BLaER1 (cell line): ENCODE measurements around the gene VEGFB.

Experiments
- H3K27ac ChIP-seq: shearing (Covaris generic); formaldehyde crosslinking; 2 replicates; pipeline ENCODE4 v1.8.1; 2022
- H3K27me3 ChIP-seq: shearing (Covaris generic); formaldehyde crosslinking; 2 replicates; pipeline ENCODE4 v1.8.1; 2022
- H3K36me3 ChIP-seq: shearing (Covaris generic); formaldehyde crosslinking; 2 replicates; pipeline ENCODE4 v1.8.1; 2022
- H3K4me1 ChIP-seq: shearing (Covaris generic); formaldehyde crosslinking; 2 replicates; pipeline ENCODE4 v1.8.1; 2022
- H3K4me2 ChIP-seq: shearing (Covaris generic); formaldehyde crosslinking; 2 replicates; pipeline ENCODE4 v1.8.1; 2022
- H3K4me3 ChIP-seq: shearing (Covaris generic); formaldehyde crosslinking; 2 replicates; pipeline ENCODE4 v1.8.1; 2022
- H3K9ac ChIP-seq: shearing (Covaris generic); formaldehyde crosslinking; 2 replicates; pipeline ENCODE4 v1.8.1; 2022
- H3K9me3 ChIP-seq: shearing (Covaris generic); formaldehyde crosslinking; 2 replicates; pipeline ENCODE4 v1.8.1; 2022
- H4K20me1 ChIP-seq: shearing (Covaris generic); formaldehyde crosslinking; 2 replicates; pipeline ENCODE4 v1.8.1; 2022
- Cebpa-rat ChIP-seq: shearing (Covaris generic); IDR thresholded peaks from 2 replicates; pipeline ENCODE4 v1.8.1; 2022

Gene VEGFB

DNA sequence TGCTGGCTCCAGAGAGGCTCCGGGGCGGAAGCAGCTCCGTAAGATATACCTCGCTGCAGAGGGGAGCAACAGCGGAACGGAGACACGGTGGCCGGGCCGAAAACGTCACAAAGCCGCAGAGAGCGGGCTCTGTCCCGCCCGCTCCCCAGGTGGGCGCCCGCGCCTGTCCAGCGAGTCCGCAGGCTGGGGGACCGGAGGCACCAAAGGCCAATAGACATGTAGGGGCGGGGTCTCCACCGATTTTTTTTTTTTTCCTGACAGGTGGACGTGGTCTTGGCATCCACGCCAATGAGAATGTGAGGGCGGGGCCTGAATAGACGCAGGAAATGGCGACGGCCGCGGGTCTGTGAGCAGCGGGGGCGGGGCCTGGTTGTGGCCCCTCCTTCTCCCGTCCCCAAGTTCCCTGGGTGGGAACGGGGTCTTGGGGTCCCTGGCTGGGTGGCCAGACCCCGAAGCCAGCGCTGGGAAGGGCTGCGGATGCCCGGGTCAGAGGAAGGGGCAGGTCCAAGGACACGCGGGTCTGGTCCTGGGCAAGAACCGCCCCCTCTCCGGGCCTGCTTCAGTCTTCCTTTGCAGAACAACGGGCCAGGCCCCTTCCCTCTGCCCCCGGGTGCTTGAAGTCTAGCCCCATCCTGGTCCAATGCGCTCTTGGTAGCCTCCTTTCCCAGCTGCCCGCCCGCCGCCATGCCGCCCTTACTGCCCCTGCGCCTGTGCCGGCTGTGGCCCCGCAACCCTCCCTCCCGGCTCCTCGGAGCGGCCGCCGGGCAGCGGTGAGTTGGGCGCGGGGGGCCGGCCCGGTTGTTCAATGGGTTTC is 4.0 kb upstream of the VEGFB start, which contains the start of gene DNAJC4:
DNAJC4 (plus strand) TSS at position 378 of the 814 bp plus-strand sequence; CDS start at position 685, 307 bp downstream.
- peaks cover 6% of the 10 kb centered on the region for H4K20me1 ChIP-seq
- no peaks in the 10 kb centered on the region for H3K36me3 ChIP-seq
- H3K9me3 ChIP-seq, result no peaks in the 10 kb centered on the region
- H3K9ac ChIP-seq, result peak within 1 kb of the TSS; percentile 81
- no peaks in the 10 kb centered on the region for H3K27me3 ChIP-seq
- H3K4me1 ChIP-seq, result peaks cover 75% of the 10 kb centered on the region
- H3K27ac ChIP-seq, result peak within 1 kb of the TSS; percentile 87
- no peak for TF ChIP-seq Cebpa-rat
- peak within 1 kb of the TSS; percentile 99 for H3K4me2 ChIP-seq
- H3K4me3 ChIP-seq, result peak within 1 kb of the TSS; percentile 77

DNA sequence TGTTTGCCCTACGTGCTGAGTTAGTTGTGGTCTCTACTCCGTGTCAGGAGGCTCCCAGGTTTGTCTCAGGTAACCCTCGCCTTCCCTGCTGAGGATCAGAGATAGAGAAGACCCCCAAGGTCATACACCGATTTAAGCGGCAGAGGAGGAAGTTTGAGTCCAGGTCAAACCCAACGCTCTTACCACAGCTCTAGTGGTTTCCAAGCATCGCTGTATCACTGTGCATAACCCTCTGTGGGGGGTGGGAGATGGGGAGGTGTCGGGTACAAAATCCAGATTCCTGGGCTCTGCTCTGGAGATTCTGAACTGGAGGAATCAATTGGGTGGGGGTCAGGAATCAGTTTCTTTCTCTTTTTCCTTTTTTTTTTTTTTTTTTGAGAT is 3.4 kb upstream of the VEGFB start:
- Histone ChIP-seq H3K9me3 (no peaks in the 10 kb centered on the region), H3K4me2 (peak overlapping the region; percentile 99), H3K36me3 (no peaks in the 10 kb centered on the region), H4K20me1 (peaks cover 10% of the 10 kb centered on the region), H3K27ac (peak overlapping the region; percentile 87), H3K9ac (peak overlapping the region; percentile 81), H3K4me3 (peak overlapping the region; percentile 77), H3K4me1 (peaks cover 77% of the 10 kb centered on the region), H3K27me3 (no peaks in the 10 kb centered on the region)
- TF ChIP-seq Cebpa-rat, result no peak

DNA sequence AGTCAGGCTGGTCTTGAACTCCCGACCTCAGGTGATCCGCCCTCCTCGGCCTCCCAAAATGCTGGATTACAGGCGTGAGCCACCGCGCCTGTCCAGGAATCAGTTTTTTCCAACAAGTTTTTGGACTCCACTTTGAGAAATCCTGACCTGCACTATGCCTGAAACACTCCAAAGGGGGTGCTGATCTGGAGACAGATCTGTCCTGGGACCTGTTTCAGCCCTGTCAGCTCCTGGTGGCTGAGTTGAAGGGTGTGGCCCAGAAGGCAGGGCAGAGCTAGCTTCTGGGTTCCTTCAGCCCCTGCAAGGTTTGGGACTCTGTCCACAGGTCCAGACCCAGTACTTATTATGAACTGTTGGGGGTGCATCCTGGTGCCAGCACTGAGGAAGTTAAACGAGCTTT is 2.8 kb upstream of the VEGFB start:
- no peaks in the 10 kb centered on the region for H3K27me3 ChIP-seq
- H3K4me3 ChIP-seq, result peak overlapping the region; percentile 77; the same call in 1 of the 2 replicates
- peaks cover 12% of the 10 kb centered on the region for H4K20me1 ChIP-seq
- no peaks in the 10 kb centered on the region for H3K9me3 ChIP-seq
- H3K9ac ChIP-seq, result peak overlapping the region; percentile 32
- H3K4me2 ChIP-seq, result peak overlapping the region; percentile 99
- no peaks in the 10 kb centered on the region for H3K36me3 ChIP-seq
- H3K4me1 ChIP-seq, result peaks cover 80% of the 10 kb centered on the region
- H3K27ac ChIP-seq, result peak overlapping the region; percentile 51
- no peak for TF ChIP-seq Cebpa-rat

DNA sequence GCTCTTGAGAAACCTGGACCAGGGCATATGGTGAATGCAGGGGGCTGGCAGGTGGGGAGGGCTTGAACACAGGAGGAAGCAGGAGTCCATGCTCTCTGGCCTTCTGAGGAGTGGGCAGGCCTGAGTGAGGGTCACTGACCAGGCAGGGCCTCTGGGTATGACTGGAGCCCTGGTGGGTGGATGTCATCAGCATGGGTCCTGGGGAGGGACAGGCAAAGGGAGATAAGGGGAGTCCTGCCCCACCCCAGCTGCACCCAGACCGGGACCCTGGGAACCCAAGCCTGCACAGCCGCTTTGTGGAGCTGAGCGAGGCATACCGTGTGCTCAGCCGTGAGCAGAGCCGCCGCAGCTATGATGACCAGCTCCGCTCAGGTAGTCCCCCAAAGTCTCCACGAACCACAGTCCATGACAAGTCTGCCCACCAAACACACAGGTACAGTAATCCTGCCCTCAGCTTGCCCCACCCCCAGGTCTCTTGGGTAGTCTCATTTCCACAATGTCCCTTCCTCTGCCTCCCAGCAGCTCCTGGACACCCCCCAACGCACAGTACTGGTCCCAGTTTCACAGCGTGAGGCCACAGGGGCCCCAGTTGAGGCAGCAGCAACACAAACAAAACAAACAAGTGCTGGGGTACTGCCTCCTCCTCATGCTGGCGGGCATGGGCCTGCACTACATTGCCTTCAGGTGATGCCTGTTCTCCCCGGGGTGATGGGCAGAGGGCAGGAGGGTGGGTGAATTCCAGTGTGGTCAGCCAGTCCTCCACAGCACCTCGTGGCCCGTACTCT is 2.0 kb upstream of the VEGFB start:
- Histone ChIP-seq H3K36me3 (peaks cover 8% of the 10 kb centered on the region), H3K4me3 (no peak overlapping the region), H3K9ac (peak overlapping the region; percentile 32), H3K4me1 (peaks cover 82% of the 10 kb centered on the region), H3K9me3 (no peaks in the 10 kb centered on the region), H3K27me3 (no peaks in the 10 kb centered on the region), H3K4me2 (peak overlapping the region; percentile 99), H3K27ac (peak overlapping the region; percentile 51), H4K20me1 (peaks cover 12% of the 10 kb centered on the region)
- no peak for TF ChIP-seq Cebpa-rat

DNA sequence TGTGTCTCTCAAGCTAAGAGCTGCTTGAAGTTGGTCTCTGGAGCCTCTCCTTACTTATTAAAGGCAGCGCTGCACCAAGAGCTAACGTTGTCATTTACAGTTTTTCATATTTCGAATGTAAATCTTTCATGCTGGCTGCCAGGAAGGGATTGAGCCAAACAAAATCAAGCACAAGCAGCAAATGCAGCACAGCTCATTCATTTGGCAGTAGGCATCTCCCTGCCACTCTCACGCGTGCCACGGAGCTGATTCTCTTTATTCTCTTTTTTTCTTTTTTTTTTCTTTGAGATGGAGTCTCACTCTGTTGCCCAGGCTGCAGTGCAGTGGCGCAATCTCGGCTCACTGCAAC is 1.4 kb upstream of the VEGFB start:
- Histone ChIP-seq H3K9me3 (no peaks in the 10 kb centered on the region), H4K20me1 (peaks cover 12% of the 10 kb centered on the region), H3K4me3 (no peak overlapping the region), H3K9ac (no peak overlapping the region), H3K4me1 (peaks cover 82% of the 10 kb centered on the region), H3K4me2 (peak overlapping the region; percentile 99), H3K36me3 (peaks cover 14% of the 10 kb centered on the region), H3K27me3 (no peaks in the 10 kb centered on the region), H3K27ac (no peak overlapping the region)
- TF ChIP-seq Cebpa-rat, result no peak

DNA sequence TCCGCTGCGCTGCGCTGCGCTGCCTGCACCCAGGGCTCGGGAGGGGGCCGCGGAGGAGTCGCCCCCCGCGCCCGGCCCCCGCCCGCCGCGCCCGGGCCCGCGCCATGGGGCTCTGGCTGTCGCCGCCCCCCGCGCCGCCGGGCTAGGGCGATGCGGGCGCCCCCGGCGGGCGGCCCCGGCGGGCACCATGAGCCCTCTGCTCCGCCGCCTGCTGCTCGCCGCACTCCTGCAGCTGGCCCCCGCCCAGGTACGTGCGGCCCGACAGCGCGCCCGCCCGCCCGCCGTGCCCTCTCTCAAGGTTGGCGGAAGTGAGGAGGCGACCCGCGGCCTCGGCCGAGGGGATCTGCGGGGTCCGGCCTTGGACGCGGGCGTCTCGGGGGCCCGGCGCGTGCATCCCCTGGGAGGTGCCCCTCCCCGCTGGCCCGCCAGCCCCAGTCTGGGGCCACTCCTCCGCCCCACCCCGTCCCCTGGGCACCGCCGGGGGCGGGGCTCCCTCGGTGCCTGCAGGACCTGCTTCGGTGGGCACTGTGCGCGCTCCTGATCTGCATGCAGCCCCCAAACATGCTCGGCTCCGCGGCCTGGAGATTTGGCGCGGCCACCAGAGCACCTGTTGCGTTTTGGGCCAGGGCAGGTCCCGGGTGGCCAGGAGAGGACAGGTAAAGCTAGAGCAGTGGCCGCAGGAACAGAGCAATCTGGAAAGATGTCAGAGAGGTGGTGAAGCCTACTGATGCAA is 429 bp downstream of the VEGFB start:
- peak overlapping the region; percentile 95 for H3K4me2 ChIP-seq
- no peaks in the 10 kb centered on the region for H3K9me3 ChIP-seq
- H3K4me3 ChIP-seq, result peak overlapping the region; percentile 77
- TF ChIP-seq Cebpa-rat, result no peak
- H3K36me3 ChIP-seq, result peaks cover 32% of the 10 kb centered on the region
- peak overlapping the region; percentile 76 for H3K9ac ChIP-seq
- H4K20me1 ChIP-seq, result peaks cover 12% of the 10 kb centered on the region
- H3K27me3 ChIP-seq, result no peaks in the 10 kb centered on the region
- H3K4me1 ChIP-seq, result peaks cover 81% of the 10 kb centered on the region
- H3K27ac ChIP-seq, result peak overlapping the region; percentile 72; the same call in 1 of the 2 replicates

DNA sequence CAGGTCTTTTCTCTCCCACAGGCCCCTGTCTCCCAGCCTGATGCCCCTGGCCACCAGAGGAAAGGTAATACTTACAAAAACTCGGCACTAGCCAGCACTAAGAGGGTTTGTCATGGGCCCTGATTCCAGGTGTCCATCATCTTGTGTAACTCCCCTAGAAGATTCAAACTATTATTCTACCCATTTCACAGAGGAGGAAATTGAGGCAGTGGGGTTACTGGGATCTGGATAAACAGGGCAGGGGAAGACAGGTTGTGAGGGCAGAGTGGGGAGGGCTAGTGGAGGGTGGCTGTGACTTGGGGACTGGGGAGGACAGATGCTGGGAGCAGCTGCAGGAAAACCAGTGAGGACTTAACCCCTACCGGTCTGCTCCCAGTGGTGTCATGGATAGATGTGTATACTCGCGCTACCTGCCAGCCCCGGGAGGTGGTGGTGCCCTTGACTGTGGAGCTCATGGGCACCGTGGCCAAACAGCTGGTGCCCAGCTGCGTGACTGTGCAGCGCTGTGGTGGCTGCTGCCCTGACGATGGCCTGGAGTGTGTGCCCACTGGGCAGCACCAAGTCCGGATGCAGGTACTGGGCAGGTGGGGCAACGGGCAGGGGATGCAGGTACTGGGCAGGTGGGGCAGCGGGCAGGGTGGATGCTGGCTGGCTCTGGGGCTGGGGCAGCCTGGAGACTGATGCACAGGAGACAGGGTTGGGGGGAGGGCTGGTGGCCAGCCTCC is 1.2 kb downstream of the VEGFB start:
- H4K20me1 ChIP-seq, result peaks cover 12% of the 10 kb centered on the region
- peak overlapping the region; percentile 95 for H3K4me2 ChIP-seq
- peaks cover 32% of the 10 kb centered on the region for H3K36me3 ChIP-seq
- no peaks in the 10 kb centered on the region for H3K27me3 ChIP-seq
- no peaks in the 10 kb centered on the region for H3K9me3 ChIP-seq
- H3K4me3 ChIP-seq, result peak overlapping the region; percentile 77
- peaks cover 87% of the 10 kb centered on the region for H3K4me1 ChIP-seq
- H3K9ac ChIP-seq, result peak overlapping the region; percentile 76
- no peak overlapping the region for H3K27ac ChIP-seq
- TF ChIP-seq Cebpa-rat, result no peak

DNA sequence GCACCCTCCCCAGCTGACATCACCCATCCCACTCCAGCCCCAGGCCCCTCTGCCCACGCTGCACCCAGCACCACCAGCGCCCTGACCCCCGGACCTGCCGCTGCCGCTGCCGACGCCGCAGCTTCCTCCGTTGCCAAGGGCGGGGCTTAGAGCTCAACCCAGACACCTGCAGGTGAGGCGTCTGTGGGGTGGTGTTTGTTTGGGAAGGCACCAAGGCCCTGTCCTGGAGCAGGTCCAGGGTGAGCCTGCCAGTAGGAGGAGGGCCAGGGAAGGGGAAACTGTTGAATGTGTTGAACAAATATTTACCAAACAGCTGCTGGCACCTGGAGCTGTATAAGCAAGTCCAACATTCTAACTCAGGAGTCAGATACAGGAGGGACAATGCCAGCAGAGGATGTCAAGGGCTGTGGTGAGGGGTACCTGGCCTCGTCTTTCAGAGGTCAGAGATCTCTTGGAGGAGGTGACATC is 3.1 kb downstream of the VEGFB start:
- H3K27me3 ChIP-seq, result no peaks in the 10 kb centered on the region
- H3K9me3 ChIP-seq, result no peaks in the 10 kb centered on the region
- peaks cover 22% of the 10 kb centered on the region for H4K20me1 ChIP-seq
- H3K4me1 ChIP-seq, result peaks cover 75% of the 10 kb centered on the region
- no peak overlapping the region for H3K4me3 ChIP-seq
- peak overlapping the region; percentile 22; the same call in 1 of the 2 replicates for H3K27ac ChIP-seq
- no peak for TF ChIP-seq Cebpa-rat
- 0 out of 2 replicates have a peak overlapping the region, but pooled peaks have one; percentile 50 for H3K9ac ChIP-seq
- peaks cover 32% of the 10 kb centered on the region for H3K36me3 ChIP-seq
- H3K4me2 ChIP-seq, result peak overlapping the region; percentile 6; the same call in 1 of the 2 replicates

DNA sequence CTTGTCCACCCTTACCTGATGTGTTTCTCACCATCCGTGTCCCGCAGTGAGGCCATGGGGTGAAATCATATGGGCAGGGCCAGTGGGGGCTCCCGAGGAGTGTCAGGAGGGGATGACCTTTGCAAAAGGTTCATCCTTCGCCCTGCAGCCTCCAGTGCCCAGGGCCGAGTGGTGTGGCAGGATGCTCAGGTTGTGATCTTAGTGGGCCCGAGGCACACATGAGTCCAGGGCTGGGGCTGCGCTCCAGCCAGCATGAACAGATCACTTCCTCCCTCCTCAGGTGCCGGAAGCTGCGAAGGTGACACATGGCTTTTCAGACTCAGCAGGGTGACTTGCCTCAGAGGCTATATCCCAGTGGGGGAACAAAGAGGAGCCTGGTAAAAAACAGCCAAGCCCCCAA is 3.7 kb downstream of the VEGFB start:
- no peaks in the 10 kb centered on the region for H3K9me3 ChIP-seq

More for the DNA sequence above, 3.7 kb downstream of the VEGFB start:
- TF ChIP-seq Cebpa-rat, result no peak
- Histone ChIP-seq H3K4me3 (no peak overlapping the region), H3K9ac (peak overlapping the region; percentile 50), H3K4me1 (peaks cover 75% of the 10 kb centered on the region), H3K36me3 (peaks cover 34% of the 10 kb centered on the region), H3K4me2 (peak overlapping the region; percentile 6; the same call in 1 of the 2 replicates), H4K20me1 (peaks cover 28% of the 10 kb centered on the region), H3K27ac (peak overlapping the region; percentile 41; the same call in 1 of the 2 replicates), H3K27me3 (no peaks in the 10 kb centered on the region)
